IMR-90 (cell line): Measurements from ENCODE around the gene SPAM1. TPM values are rescaled to one million over a fixed set of nuclear protein-coding genes. Genes with fewer than 3 reads are reported as not detected.

Experiments
- ATAC-seq: fragments of 200-7000 bp; cut with Tn5 transposase; 2 replicates; pipeline ENCODE4 v1.9.1; 2020; ENCODE audit warnings: low read depth, mild to moderate bottlenecking, moderate library complexity
- BruUV-seq: library from RNA; stranded (reverse); fragments of 400-500 nt; replicated peaks from 2 replicates; lab custom pipeline; 2021; lab: Mats Ljungman, UMichigan
- CTCF ChIA-PET: fragments of 300-600 bp; formaldehyde crosslinking; extraction: SDS; loops from one replicate; lab custom pipeline; 2021; ENCODE audit warnings: antibody characterized with exemption; lab: Yijun Ruan, JAX
- POLR2A ChIA-PET: fragments of 300-600 bp; sonication (Branson Sonifier 250); formaldehyde crosslinking; loops from one replicate; lab custom pipeline; 2022; ENCODE audit warnings: antibody characterized with exemption; ENCODE audit not compliant: unreplicated experiment; lab: Charles Lee
- DNase-seq: peaks from one replicate; pipeline ENCODE4 v3.0.0; 2013
- H2AFZ ChIP-seq: replicated peaks from 2 replicates; pipeline ENCODE3; 2013; ENCODE audit warnings: low read length, mild to moderate bottlenecking; ENCODE audit not compliant: poor library complexity
- H2AK5ac ChIP-seq: 2 replicates; pipeline ENCODE4 v1.6.1; 2013; ENCODE audit warnings: low read depth, low read length, inconsistent platforms
- H2AK9ac ChIP-seq: replicated peaks from 2 replicates; pipeline ENCODE3; 2013; ENCODE audit warnings: mild to moderate bottlenecking, low read depth, low read length, moderate library complexity; ENCODE audit not compliant: poor library complexity
- H2BK120ac ChIP-seq: 2 replicates; pipeline ENCODE4 v1.6.1; 2013; ENCODE audit warnings: low read depth, low read length, inconsistent platforms
- H2BK15ac ChIP-seq: 3 replicates; pipeline ENCODE4 v1.6.1; 2013; ENCODE audit warnings: low read depth, low read length, inconsistent platforms
- H2BK20ac ChIP-seq: 2 replicates; pipeline ENCODE4 v1.6.1; 2013; ENCODE audit warnings: low read depth, mild to moderate bottlenecking, inconsistent platforms, low read length, moderate library complexity
- H2BK5ac ChIP-seq: 2 replicates; pipeline ENCODE4 v1.6.1; 2013; ENCODE audit warnings: mild to moderate bottlenecking, low read depth, low read length, inconsistent platforms; ENCODE audit not compliant: poor library complexity, severe bottlenecking
- H3K14ac ChIP-seq: replicated peaks from 2 replicates; pipeline ENCODE4 v1.6.1; 2013; ENCODE audit warnings: low read depth, low read length, inconsistent platforms
- H3K18ac ChIP-seq: 2 replicates; pipeline ENCODE4 v1.6.1; 2013; ENCODE audit warnings: low read depth, low read length, control low read depth
- H3K23ac ChIP-seq: 2 replicates; pipeline ENCODE4 v1.6.1; 2013; ENCODE audit warnings: low read depth, low read length, inconsistent platforms
- H3K27ac ChIP-seq: 2 replicates; pipeline ENCODE4 v1.5.1; 2013; ENCODE audit warnings: mild to moderate bottlenecking, control low read depth, low read length; ENCODE audit not compliant: insufficient read depth
- H3K27me3 ChIP-seq: 2 replicates; pipeline ENCODE4 v1.6.1; 2013; ENCODE audit warnings: low read length; ENCODE audit not compliant: control insufficient read depth, insufficient read depth
- H3K36me3 ChIP-seq: 2 replicates; pipeline ENCODE4 v1.6.1; 2013; ENCODE audit warnings: low read length, mixed read lengths; ENCODE audit not compliant: control insufficient read depth, insufficient read depth
- H3K4ac ChIP-seq: 2 replicates; pipeline ENCODE4 v1.6.1; 2013; ENCODE audit warnings: low read depth, low read length, inconsistent platforms
- H3K4me1 ChIP-seq: 2 replicates; pipeline ENCODE4 v1.6.1; 2013; ENCODE audit warnings: low read length, mixed read lengths; ENCODE audit not compliant: control insufficient read depth, insufficient read depth
- H3K4me2 ChIP-seq: 2 replicates; pipeline ENCODE4 v1.6.1; 2013; ENCODE audit warnings: low read depth, mild to moderate bottlenecking, control low read depth, low read length, moderate library complexity
- H3K4me3 ChIP-seq: 2 replicates; pipeline ENCODE4 v1.5.1; 2013; ENCODE audit warnings: low read depth, mild to moderate bottlenecking, control low read depth, low read length, moderate library complexity; ENCODE audit not compliant: insufficient read depth
- H3K56ac ChIP-seq: 2 replicates; pipeline ENCODE4 v1.6.1; 2013; ENCODE audit warnings: low read length, inconsistent platforms; ENCODE audit not compliant: insufficient read depth; ENCODE audit errors: extremely low read depth
- H3K79me1 ChIP-seq, 2 experiments: 2 replicates each; pipeline ENCODE4 v1.6.1; 2013; ENCODE audit warnings: low read length in 2 of 2, inconsistent platforms in 1 of 2, low read depth in 1 of 2
- H3K9ac ChIP-seq: 2 replicates; pipeline ENCODE4 v1.6.1; 2013; ENCODE audit warnings: low read depth, low read length, control low read depth
- H3K9me1 ChIP-seq: 2 replicates; pipeline ENCODE4 v1.6.1; 2013; ENCODE audit warnings: low read length, inconsistent platforms; ENCODE audit not compliant: insufficient read depth
- H3K9me3 ChIP-seq: 2 replicates; pipeline ENCODE4 v1.6.1; 2013; ENCODE audit warnings: low read length; ENCODE audit not compliant: control insufficient read depth, insufficient read depth
- H4K20me1 ChIP-seq: 2 replicates; pipeline ENCODE4 v1.6.1; 2013; ENCODE audit warnings: low read length, inconsistent platforms; ENCODE audit not compliant: insufficient read depth
- H4K5ac ChIP-seq: 2 replicates; pipeline ENCODE4 v1.6.1; 2013; ENCODE audit warnings: mild to moderate bottlenecking, low read depth, low read length, control low read depth
- H4K8ac ChIP-seq, 2 experiments: 2 replicates each; pipeline ENCODE4 v1.6.1; 2013; ENCODE audit warnings: low read depth in 2 of 2, low read length in 2 of 2, control low read depth in 1 of 2, inconsistent platforms in 1 of 2
- H4K91ac ChIP-seq: 2 replicates; pipeline ENCODE4 v1.6.1; 2013; ENCODE audit warnings: low read depth, low read length, inconsistent platforms; ENCODE audit not compliant: insufficient read depth
- FOS ChIP-seq: fragments of 150-350 bp; IDR thresholded peaks from 2 replicates; pipeline ENCODE4 v1.6.1; 2016; ENCODE audit warnings: low read depth, low read length
- MAFK ChIP-seq: IDR thresholded peaks from 2 replicates; pipeline ENCODE4 v1.6.1; 2012; ENCODE audit warnings: low read depth, low read length, improper control_type of control experiment
- MAZ ChIP-seq: IDR thresholded peaks from 2 replicates; pipeline ENCODE4 v1.6.1; 2012; ENCODE audit warnings: low read depth, mild to moderate bottlenecking, low read length, improper control_type of control experiment, moderate library complexity, borderline replicate concordance
- NFE2L2 ChIP-seq: fragments of 150-350 bp; IDR thresholded peaks from 2 replicates; pipeline ENCODE4 v1.6.1; 2016; ENCODE audit warnings: low read depth, mild to moderate bottlenecking, low read length
- WGBS, 2 experiments: methylation state at CpG; one replicate each; pipeline versions ENCODE4 v1.1.5 to v1.1.7; 2013; ENCODE audit warnings: missing lambda C conversion rate in 2 of 2; ENCODE audit not compliant: insufficient read length in 1 of 2; ENCODE audit errors: extremely low coverage in 2 of 2; 5-methylcytosine and 5-hydroxymethylcytosine counted together
- dilution Hi-C: fragments of 300-500 bp; cut with HindIII; formaldehyde crosslinking; loops from one replicate; pipeline ENCODE4 v1.14.3; 2018; ENCODE audit warnings: low sequenced_read_pairs; ENCODE audit not compliant: unreplicated experiment
- in situ Hi-C: fragments of 300-500 bp; cut with MboI; formaldehyde crosslinking; loops from 3 replicates; pipeline ENCODE4 v1.14.3; 2019; ENCODE audit warnings: low sequenced_read_pairs, inconsistent platforms, mixed read lengths
- intact Hi-C: fragments of 100-400 bp; cut with micrococcal nuclease; formaldehyde crosslinking; loops from 2 replicates; pipeline ENCODE4 v1.10.0; 2022
- polyA plus RNA-seq, 3 experiments: library from polyadenylated mRNA; depleted of rRNA; stranded (reverse); fragments of >200 nt; gene quantifications; 2 replicates each; pipeline ENCODE4 v1.2.3, GENCODE V29; 2012; ENCODE audit warnings: low replicate concordance in 1 of 3
- total RNA-seq: library from RNA; depleted of rRNA; stranded (reverse); fragments of >200 nt; gene quantifications from 2 replicates; pipeline ENCODE4 v1.2.3, GENCODE V29; 2012

Gene SPAM1
- total and polyA plus RNA-seq, 2 of the 4 experiments (the other 2 are of a cell fraction) = not detected

- Histone ChIP-seq H3K27me3 (no peaks in the 10 kb centered on the region), H3K56ac (no peak overlapping the region), H3K9me3 (no peaks in the 10 kb centered on the region), H2AK5ac (no peak overlapping the region), H3K9me1 (no peaks in the 10 kb centered on the region), H3K4me1 (no peaks in the 10 kb centered on the region), H2BK5ac (no peak overlapping the region), H2BK15ac (no peak overlapping the region), H2AFZ (no peak overlapping the region), H3K4me3 (no peak overlapping the region), H4K5ac (no peak overlapping the region), H3K23ac (no peak overlapping the region), H3K27ac (no peak overlapping the region), H3K18ac (no peak overlapping the region), H4K8ac (no peak overlapping the region), H3K4me2 (no peak overlapping the region), H4K91ac (no peak overlapping the region), H3K4ac (no peak overlapping the region), H3K14ac (no peak overlapping the region), H3K9ac (no peak overlapping the region), H3K36me3 (no peaks in the 10 kb centered on the region), H2BK120ac (no peak overlapping the region), H2BK20ac (no peak overlapping the region), H2AK9ac (no peak overlapping the region), H4K20me1 (no peaks in the 10 kb centered on the region), H3K79me1 (no peaks in the 10 kb centered on the region)
- dilution Hi-C loops = no loop called here
- in situ Hi-C loops = no loop called here
- ChIA-PET CTCF (no interaction called here), POLR2A (no interaction called here)
- ATAC-seq = no peak
- DNase-seq = no peak
- intact Hi-C loops = no loop called here
- BruUV-seq = no TSS peak
- no CpG with 5 or more reads among the region's 4 CpGs for WGBS, 2 experiments
- no peak for TF ChIP-seq FOS
- TF ChIP-seq MAFK = no peak
- TF ChIP-seq NFE2L2 = no peak
- TF ChIP-seq MAZ = no peak
Observed at GRCh38 chr7:123923599-123923998, 1.4 kb upstream of the SPAM1 start.
